HG02588 (cell line): ENCODE measurements around the gene UBE2F.
"Not testable (repeated sequence)": the region's sequence is repeated elsewhere in the genome, so short reads cannot be mapped to it uniquely, and the experiment has no call there.

Experiments
- ATAC-seq: cut with Tn5 transposase; IDR thresholded peaks from one replicate; pipeline ENCODE4 v1.9.1; 2021; ENCODE audit warnings: mild to moderate bottlenecking, moderate library complexity; ENCODE audit not compliant: unreplicated experiment

Gene UBE2F

DNA sequence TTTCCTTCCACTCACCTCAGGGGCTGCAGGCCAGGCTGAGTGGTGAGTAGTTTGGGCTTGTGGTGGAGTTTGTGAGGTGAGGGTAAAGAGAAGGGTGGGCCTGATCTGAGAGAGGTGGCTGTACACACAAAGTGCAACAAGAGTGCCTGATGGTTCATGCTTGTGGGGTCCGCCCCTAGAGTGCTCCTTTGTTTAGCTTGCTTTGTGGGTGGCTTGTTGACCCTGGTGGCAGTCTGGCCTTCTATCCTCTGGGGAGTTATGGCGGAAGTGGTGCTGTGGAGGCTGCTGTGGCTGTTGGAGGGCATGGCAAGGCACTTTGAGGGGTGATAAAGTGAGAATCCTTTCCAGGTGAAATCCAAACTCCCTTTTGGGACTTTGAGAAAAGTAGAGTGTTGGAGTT, 10.6 kb downstream of the UBE2F start:
- ATAC-seq, result no peak

DNA sequence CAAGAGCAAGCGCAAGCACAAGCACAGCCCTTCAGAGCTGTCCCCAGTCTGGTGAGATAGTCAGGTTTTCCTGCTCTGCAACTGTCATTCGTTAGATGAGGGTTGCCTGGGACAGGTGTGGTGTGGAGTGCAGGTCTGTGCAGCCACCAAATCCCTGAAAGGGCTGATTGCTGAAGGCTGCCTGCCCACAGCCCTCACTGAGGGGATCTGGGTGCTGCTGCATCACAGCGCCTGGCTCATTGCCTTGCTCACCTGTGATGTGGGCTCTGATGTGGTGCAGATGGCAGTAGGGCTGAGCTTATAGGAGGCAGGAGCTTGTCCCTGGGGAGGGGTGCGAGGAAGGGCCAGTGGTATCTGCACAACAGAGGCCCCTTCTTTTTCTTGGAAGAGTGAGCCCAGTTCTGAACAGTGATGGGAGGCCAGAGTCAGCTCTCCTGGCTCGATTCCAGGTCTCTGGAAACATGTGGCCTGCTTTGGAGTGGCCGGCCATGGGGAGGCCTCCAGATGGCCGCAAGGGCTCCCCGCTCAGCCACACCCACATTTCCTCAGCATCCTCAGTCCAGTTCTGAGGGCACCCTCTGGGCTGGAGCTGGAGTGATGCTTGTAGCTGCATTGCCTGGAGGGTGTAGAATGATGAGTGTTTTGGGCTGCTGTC, 11.4 kb downstream of the UBE2F start:
- no peak for ATAC-seq

DNA sequence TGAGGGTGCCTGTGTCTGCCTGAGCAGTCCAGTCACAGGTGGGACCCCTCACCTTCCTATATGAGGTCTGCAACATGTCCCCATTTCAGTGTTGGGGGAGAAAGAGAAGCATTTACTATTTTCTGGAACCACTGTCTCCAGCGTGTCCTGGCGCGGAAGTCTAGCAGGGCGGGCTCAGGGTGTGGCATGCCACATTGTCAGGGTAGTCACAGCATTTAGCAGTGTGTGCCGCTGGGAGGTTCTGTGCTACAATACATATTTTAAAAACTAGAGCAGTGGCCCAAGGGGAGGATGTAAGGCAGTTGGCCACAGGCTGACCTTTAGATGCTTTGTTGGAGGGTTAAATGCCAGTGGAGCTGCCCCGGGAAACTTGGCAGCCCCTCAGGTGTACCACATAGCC, 12.5 kb downstream of the UBE2F start:
- no peak for ATAC-seq

DNA sequence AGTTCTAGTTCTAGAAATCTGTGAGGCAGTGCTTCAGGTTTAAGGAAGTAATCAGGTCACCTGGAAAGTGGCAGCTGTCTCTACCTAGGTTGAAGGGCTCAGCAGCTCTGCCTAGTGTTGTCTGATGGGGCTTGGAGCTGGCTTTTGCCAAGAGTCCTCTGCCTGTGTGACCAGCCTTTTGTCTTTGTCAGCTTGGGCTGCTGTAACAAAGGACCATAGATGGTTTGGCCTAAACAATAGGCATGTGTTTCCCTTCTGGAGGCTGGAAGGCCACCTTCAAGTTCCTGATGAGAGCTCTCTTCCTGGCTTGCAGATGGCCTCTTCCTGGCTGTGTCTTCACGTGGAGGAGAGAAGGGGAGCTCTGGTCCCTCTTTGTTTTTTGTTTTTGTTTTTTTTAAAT, 13.3 kb downstream of the UBE2F start:
- ATAC-seq, result no peak

DNA sequence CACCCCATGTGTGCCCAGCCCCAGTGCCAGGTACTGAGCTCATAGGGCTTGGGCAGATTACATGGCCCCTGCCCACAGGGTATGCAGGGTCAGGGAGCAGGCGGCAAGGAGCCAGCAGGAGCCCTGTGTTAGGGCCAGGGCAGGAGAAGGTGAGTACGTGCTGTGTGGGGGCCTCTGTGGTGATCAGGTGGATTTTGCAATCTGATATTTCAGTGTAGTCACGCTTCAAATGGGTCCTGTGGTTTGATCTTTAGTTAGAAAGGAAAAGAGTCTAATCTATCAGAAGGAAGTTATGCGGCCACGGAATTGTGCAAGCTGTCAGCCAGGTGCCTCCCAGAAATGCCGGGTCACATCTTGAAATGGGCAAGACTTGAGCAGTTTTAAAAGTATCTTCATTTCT, 13.9 kb downstream of the UBE2F start:
- no peak for ATAC-seq

DNA sequence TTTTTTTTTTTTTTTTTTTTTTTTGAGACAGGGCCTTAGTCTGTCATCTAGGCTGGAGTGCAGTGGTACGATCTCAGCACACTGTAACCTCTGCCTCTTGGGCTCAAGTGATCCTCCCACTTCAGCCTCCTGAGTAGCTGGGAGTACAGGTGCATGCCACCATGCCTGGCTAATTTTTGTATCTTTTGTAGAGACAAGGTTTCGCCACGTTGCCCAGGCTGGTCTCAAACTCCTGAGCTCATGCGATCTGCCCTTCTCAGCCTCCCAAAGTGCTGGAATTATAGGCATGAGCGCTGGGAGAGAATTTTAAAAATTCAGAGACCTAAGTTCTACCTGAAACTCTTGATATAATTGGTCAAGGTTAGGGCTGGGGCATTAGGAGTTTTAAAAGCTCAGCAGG, 14.8 kb downstream of the UBE2F start:
- not testable (repeated sequence) for ATAC-seq

DNA sequence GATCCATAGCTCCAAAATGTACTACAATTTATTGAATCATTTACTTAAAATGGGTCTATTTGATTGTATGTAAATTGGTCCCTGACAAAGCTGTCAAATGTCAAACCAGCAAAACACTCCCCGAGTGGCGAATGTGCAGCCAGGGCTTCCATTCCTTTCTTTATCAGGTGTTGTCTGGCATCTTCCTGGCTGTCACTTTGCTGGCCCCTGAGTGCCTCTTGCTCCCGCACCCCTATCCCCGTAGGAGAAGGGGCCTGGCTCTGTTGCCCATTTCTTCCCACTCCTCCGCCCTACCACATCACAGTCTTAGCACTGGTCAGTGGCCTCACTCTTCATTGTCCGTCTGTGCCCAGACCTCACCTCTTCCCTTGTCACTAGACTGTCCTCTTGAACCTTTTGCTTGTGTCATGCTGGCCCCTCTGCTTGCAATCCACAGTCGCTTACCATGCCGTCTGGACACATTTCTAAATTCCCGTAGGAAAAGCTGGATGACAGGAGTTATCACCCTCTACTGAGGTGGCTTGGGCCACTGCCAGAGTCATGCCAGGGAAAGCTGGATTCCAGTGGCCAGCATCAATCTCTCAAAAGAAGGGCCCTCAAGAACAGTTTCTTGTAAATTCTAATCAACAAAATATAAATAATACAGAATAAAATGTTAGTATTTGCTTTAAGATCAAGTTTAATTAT, 15.4 kb downstream of the UBE2F start:
- ATAC-seq, result no peak

DNA sequence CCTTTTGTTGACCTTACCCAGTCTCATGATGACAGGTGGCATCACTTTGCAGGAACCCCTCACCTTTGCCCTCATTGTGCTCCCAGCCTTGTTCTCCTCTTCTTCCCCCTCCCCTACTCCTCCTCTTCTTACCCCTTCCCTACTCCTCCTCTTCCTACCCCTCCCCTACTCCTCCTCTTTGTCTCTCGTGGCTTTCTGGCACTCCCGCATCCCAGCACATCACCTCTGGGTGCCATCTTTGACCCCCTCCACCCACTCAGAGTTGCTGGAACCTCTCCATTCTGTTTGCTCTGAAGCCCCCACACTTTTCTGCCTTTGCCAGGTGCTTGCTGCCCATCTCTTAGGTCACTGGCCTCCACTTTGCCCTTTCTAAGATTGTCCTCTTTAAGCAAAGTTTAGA, 17.1 kb downstream of the UBE2F start:
- no peak for ATAC-seq

DNA sequence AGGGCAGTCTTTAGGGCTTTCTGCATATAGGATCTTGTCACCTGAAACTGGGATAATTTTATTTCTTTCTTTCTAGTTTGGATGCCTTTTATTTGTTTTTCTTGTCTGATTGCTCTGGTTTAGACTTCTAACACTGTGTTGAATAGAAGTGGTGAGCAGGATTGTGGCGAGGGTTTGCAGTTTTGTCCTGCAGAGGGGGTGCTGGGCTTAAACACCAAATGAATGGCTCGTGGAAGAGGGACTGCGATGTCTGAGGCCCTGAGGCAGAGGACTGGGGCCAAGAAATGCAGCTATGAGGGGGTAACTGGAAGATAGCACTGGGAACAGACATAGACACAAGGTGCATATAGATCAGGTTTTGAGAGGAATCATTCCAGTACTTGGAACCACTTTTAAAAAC, 20.5 kb downstream of the UBE2F start:
- no peak for ATAC-seq

DNA sequence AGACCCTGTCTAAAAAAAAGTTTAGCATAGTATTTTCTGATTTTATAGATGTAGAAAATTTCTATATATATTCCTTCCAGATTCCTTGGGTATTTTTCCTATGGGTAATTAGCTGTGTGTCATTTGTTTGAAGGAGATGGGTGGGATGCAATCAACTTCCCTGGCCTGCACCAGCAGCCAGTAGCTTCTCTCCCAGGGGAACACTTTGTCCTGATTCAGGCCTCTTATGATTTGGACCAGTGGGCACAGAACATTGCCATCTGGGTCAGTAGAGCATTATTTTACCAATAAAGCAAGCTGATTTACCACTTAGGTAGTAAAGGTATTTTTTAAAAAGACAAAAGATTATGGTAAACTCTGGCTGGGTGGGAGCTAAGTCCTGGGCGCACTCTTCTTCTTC, 26.9 kb downstream of the UBE2F start:
- no peak for ATAC-seq

DNA sequence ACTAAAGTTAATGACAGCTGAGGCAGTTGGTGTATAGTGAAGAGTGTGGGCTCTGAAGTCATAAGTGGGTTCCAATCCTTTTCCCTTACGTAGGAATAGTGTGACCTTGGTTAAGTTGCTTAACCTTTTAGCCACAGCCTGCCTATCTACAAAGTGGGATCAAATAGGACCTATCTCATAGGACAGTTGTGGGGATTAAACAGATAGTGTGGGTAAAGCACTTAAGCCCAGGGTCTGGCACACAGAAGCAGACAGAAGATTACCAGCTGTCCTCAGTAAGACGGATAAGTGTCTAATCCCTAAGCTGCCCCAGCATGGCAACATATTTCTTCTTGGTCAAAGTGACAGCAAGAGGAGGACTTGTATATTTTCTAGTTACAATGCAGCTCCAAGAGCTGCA, 28.2 kb downstream of the UBE2F start:
- no peak for ATAC-seq

DNA sequence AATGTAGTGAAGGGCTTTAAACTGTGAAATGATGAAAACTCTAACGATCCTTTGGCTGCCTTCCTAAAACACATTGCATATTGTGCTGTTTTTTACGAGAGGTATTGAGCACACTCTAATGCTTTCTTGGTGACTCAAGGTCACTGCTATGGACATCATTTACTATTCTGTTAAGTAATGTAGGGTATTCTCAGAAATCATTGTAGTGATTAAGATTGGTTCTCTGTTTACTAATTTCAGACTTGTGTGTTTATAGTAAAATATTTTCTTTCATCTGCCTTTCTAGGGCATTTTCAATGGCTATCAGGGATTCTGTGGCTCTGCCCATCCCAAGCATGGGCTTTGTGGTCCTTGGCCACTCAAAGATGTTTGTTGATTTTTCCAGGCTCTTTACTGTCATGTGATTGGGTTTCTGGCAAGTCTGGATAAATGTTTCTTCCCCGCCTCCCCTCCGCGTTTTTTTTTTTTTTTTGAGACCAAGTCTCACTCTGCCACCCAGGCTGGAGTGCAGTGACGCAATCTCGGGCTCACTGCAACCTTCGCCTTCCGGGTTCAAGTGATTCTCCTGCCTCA, 29.3 kb downstream of the UBE2F start:
- no peak for ATAC-seq

DNA sequence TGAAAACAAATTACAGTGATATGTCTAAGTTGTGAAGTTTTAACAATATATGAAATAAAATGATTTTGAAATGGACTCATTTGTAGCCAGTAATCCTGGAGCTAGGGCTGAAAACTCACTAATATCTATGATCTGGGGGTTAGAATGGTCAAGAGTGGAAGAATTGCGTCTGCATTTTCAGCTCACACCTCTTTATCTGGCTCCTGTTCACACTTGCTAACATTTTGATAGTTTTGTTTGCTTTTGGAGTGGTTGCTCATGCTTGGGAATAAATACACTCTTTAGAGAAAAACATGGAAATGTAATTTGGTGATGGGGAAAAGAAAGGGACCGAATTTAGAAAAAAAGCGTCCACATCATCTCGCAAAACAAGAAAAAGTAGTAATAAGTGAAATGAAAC, 30.7 kb downstream of the UBE2F start:
- ATAC-seq, result no peak

DNA sequence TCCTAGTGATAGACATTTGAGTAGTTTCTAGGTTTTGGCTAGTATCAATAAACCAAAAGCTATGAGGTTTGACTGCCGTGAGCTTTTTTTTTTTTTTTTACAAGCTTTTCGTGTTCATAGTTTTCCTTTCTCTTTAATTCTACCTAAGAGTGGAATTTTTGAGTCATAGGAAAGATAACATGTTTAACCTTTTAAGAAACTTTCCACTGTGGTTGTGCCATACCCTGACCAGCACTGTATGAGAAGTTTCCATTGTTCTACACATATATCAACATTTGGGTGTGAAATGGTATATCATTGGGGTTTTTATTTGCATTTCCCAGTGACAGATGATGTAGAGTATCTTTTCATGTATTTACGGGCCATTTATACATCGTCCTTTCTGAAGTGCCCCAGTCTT, 31.7 kb downstream of the UBE2F start:
- peak; percentile 82 for ATAC-seq

DNA sequence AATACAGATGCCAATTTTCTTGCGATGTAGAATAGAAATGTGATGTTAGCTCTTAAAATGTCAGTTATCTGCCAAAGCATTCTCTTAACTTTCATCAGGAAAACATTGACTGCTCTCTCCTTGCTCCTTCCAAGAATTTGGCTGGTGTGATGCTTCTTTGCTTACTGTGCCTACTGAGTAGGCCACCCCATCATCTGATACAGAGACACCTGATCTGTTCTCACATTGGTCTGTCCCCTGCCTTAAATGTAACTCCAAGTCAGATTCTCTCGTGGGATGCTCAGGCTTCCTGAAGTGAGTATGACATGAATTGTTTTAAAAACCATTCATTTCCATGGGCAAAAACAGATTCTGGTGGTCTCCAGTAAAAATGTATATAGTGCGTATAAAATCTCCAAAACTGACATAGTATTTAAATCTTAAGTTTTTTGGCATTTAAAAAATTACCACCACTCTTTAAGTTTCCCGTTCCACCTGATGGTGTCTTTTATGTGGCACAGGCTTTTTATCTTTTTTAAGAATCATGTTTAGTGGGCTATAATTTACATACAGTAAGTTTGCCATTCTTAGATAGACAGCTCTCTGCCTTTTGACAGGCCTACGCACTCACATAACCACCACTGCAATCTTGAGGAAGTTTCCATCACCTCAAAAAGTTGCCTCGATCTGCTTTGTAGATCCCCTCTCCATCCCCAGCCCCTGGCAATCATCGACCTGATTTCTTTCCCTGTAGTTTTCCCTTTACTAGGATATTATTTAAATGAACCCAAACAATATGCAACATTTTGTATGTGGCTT, 36.6 kb downstream of the UBE2F start:
- no peak for ATAC-seq

DNA sequence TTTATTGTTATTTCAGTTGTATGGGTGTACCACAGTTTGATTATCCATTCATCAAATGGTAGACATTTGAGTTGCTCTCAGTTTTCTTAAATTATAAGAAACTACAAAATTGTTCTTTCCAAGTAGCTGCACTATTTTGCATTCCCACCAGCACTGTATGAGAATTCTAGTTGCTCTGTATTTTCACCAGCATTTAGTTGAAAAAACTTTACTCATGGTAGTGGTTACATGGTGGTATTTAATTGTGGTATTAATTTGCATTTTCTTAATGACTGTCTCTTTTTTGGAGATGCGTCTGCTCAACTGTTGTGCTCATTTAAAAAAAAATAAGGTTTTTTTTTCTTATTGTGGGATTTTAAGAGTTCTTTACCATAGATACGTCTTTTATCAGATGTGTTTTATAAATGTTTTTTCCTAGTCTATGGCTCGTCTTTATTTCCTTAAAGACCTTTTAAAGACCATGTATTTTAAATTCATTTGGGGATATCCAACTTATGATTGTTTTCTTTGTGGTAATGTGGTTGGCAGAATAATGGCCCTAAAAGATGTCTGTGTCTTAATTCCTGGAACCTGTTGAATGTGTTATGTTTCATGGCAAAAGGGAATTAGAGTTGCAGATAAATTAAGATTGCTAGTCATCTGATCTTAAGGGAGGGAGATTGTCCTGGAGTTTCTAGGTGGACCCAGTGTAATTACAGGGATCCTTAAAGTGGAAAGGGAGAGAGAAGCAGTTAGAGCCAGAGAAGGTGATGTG, 37.4 kb downstream of the UBE2F start:
- no peak for ATAC-seq

DNA sequence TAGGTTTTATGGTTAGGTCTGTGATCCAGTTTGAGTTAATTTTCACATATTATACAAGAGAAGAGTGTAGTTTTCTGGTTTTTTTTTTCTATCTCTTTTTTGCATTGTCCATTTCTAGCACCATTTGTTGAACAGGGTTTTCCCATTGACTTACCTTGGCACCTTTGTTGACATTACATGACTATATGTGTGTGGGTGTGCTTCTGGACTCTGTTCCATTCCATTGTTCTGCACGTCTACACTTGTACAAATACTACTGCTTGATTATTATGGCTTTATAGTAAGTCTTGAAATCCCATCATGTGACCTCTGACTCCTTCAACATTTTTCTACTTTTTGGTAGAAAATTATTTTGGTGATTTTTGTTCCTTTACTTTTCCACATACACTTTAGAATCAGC, 38.7 kb downstream of the UBE2F start:
- ATAC-seq, result no peak

DNA sequence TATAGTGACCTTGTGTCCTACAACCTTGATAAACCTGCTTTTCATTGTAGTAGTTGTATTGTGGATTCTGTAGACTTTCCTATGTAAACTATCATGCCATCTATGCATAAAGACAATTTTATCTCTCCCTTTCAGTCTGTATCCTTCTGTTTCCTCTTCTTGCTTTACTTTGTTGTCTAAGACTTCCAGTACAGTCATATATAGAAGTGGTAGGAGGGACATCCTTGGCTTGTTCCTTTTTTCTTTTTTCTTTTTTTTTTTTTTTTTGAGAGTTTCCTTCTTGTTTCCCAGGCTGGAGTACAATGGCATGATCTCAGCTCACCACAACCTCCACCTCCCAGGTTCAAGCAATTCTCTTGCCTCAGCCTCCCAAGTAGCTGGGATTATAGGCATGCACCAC, 39.7 kb downstream of the UBE2F start:
- no peak for ATAC-seq

DNA sequence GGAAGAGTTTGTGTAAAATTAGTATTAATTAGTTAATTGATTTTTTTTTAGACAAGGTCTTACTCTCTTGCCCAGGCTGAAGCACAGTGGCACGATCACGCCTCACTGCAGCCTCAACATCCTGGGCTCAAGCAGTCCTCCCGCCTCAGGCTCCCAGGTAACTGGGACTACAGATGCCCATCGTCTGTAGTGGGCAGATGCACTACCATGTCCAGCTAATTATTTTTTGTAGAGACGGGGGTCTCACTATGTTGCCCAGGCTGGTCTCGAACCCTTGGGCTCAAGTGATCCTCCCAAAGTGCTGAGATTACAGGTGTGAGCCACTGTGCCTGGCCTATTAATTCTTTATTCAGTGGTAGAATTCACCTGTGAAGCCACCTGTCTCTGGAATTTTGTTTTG, 41.1 kb downstream of the UBE2F start:
- ATAC-seq, result no peak

DNA sequence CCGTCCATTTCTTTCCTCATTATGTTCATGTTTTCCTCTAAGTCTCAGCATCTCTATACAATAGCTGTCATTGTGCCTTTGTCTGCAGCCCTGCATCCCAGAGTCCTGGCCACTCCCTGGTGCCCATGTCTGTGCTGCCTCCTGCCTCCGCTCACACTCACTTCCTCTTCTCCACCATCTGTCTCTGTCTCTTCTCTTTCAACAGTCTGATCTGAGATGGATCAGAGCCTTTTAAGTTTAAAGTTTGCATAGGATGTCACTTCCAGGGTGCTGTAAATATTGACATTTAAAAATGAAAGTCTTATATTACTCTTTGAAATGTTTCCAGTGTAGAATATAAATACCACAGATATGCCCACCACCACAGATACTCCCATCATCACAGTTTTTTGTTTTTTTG, 42.7 kb downstream of the UBE2F start:
- no peak for ATAC-seq

DNA sequence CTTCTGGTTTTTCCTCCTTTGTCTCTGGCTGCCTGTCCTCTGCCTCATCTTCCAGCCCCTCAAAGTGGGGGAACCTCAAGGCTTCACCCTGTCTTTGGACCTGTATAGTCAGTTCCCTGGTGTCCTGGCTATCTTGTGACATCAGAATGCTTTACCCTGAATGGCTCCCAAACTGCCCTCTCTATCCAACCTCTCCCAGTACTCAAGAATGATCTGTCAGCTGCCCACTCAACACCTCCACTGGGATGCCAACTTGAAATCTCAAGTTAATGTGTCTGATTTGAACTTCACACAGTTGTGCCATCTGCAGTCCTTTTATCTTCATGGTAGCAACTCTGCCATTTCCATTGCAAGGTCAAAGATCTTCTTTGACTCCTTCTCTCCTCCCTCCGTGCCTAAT, 43.8 kb downstream of the UBE2F start:
- no peak for ATAC-seq
